Astrocyte (in vitro differentiated cells and primary cell): ENCODE results near the gene SH3BP4. TPM values are rescaled to one million over a fixed set of nuclear protein-coding genes. Genes with fewer than 3 reads are reported as not detected.
A peak's percentile ranks its signal among the peaks of the same experiment; 100 is the strongest.

Source experiments
- DNase-seq: peaks from one replicate; pipeline ENCODE4 v3.0.0-alpha.2; 2010; ENCODE audit warnings: low read depth
- FAIRE-seq: peaks from 2 replicates; lab custom pipeline; 2011; peaks lifted over from hg19 to GRCh38; lab: Jason Lieb, UNC
- H2AFZ ChIP-seq: 2 replicates; pipeline ENCODE4 v1.6.0; 2012; ENCODE audit warnings: low read depth, low read length, inconsistent platforms
- H3K27ac ChIP-seq: 2 replicates; pipeline ENCODE4 v1.5.1; 2011; ENCODE audit warnings: low read depth, low read length, inconsistent platforms
- H3K27me3 ChIP-seq: 2 replicates; pipeline ENCODE4 v1.6.0; 2011; ENCODE audit warnings: low read length, inconsistent platforms; ENCODE audit not compliant: insufficient read depth
- H3K36me3 ChIP-seq: 2 replicates; pipeline ENCODE4 v1.5.1; 2011; ENCODE audit warnings: low read length, inconsistent platforms; ENCODE audit not compliant: insufficient read depth
- H3K4me1 ChIP-seq: 2 replicates; pipeline ENCODE4 v1.5.1; 2011; ENCODE audit warnings: low read length, inconsistent platforms; ENCODE audit not compliant: insufficient read depth
- H3K4me2 ChIP-seq: 2 replicates; pipeline ENCODE4 v1.6.0; 2012; ENCODE audit warnings: low read length, inconsistent platforms
- H3K4me3 ChIP-seq: 2 replicates; pipeline ENCODE4 v1.5.1; 2011; ENCODE audit warnings: low read depth, mild to moderate bottlenecking, low read length, inconsistent platforms; ENCODE audit not compliant: insufficient read depth
- H3K79me2 ChIP-seq: 2 replicates; pipeline ENCODE4 v1.6.0; 2012; ENCODE audit warnings: mild to moderate bottlenecking, low read length, inconsistent platforms; ENCODE audit not compliant: insufficient read depth
- H3K9ac ChIP-seq: 2 replicates; pipeline ENCODE4 v1.6.0; 2012; ENCODE audit warnings: mild to moderate bottlenecking, low read length, inconsistent platforms
- H3K9me3 ChIP-seq: 2 replicates; pipeline ENCODE4 v1.5.1; 2012; ENCODE audit warnings: low read depth, mild to moderate bottlenecking, low read length, inconsistent platforms; ENCODE audit not compliant: insufficient read depth
- H4K20me1 ChIP-seq: 2 replicates; pipeline ENCODE4 v1.6.0; 2012; ENCODE audit warnings: low read length, inconsistent platforms; ENCODE audit not compliant: insufficient read depth
- H3K27ac Mint-ChIP-seq: one replicate; pipeline ENCODE4 v1.8.0; 2021; ENCODE audit warnings: mild to moderate bottlenecking, mixed read lengths; ENCODE audit not compliant: unreplicated experiment
- H3K27me3 Mint-ChIP-seq: one replicate; pipeline ENCODE4 v1.8.0; 2021; ENCODE audit warnings: low read depth, mixed read lengths; ENCODE audit not compliant: unreplicated experiment
- H3K36me3 Mint-ChIP-seq: one replicate; pipeline ENCODE4 v1.8.0; 2021; ENCODE audit warnings: low read depth, mixed read lengths; ENCODE audit not compliant: unreplicated experiment
- H3K4me1 Mint-ChIP-seq: one replicate; pipeline ENCODE4 v1.8.0; 2021; ENCODE audit warnings: low read depth, mixed read lengths; ENCODE audit not compliant: unreplicated experiment
- H3K4me3 Mint-ChIP-seq: one replicate; pipeline ENCODE4 v1.8.0; 2021; ENCODE audit warnings: mild to moderate bottlenecking, moderate library complexity, mixed read lengths; ENCODE audit not compliant: unreplicated experiment
- H3K9me3 Mint-ChIP-seq: one replicate; pipeline ENCODE4 v1.8.0; 2021; ENCODE audit warnings: mild to moderate bottlenecking, mixed read lengths; ENCODE audit not compliant: unreplicated experiment
- EZH2 ChIP-seq: IDR thresholded peaks from 2 replicates; pipeline ENCODE4 v1.6.1; 2012; ENCODE audit warnings: mild to moderate bottlenecking, low read length, inconsistent platforms; ENCODE audit not compliant: insufficient read depth
- total RNA-seq: library from RNA; stranded (reverse); gene quantifications from 2 replicates; pipeline ENCODE4 v1.2.1, GENCODE V29; 2021
- TF ChIP-seq, protein P1 (sequence below): IDR thresholded peaks from 2 replicates; pipeline ENCODE4 v1.5.1; 2011; ENCODE audit warnings: low read depth, mild to moderate bottlenecking, inconsistent platforms, low read length, moderate library complexity; ENCODE audit not compliant: insufficient read depth

Gene SH3BP4
- total RNA-seq, 1 donor from 2014 or later, result 127 TPM

DNA sequence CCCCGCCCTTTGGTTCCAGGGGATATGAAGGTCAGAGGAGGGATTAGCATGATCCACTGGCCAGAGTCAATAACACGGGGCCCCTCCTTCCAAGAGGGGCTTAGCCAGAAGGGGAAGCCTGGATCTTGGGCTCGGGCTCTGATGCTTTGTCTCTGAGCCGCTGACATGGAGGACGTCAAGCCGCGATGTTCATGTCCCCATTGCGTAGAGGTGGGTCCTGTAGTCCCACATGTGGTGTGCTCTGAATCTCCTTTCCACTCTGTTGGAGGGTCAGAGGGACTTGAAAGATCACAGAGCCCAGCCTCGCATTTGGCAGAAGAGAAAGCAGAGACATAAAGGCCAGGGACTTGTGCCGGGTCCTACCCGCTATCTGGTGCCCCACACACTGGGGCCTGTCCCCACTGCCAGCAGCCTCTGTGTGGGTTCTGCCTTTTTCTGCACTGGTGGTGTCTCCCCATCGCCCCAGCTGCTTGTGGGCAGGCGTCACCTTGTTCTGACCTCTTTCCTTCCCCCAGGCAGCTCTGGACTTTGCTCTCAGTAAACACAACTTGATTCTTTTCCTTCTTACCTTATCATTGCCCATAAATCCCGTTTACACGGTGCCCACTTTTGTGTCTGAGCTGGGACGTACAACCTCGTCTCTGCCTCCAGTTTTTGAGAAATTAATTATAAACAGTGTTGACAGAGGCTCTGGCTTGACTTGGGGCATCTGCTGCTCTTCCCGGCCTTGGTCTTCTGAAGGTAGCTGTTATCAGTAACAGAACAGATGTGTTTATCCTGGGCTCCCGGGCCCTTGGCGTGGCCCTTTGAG lies 48.8 kb downstream of the SH3BP4 start:
- H3K9me3 Mint-ChIP-seq, result no peaks in the 10 kb centered on the region
- H3K4me3 Mint-ChIP-seq, result no peak overlapping the region
- H3K27me3 ChIP-seq, result no peaks in the 10 kb centered on the region
- H3K36me3 ChIP-seq, result peaks cover 29% of the 10 kb centered on the region
- H3K79me2 ChIP-seq, result peaks cover 97% of the 10 kb centered on the region
- no peak overlapping the region for H3K27ac ChIP-seq
- no peak overlapping the region for H3K9ac ChIP-seq
- peaks cover 58% of the 10 kb centered on the region for H3K36me3 Mint-ChIP-seq
- H3K4me1 Mint-ChIP-seq, result peaks cover 63% of the 10 kb centered on the region
- no peak overlapping the region for H3K4me2 ChIP-seq
- H4K20me1 ChIP-seq, result peaks cover 88% of the 10 kb centered on the region
- no peaks in the 10 kb centered on the region for H3K27me3 Mint-ChIP-seq
- no peaks in the 10 kb centered on the region for H3K9me3 ChIP-seq
- no peak for DNase-seq
- peaks cover 36% of the 10 kb centered on the region for H3K4me1 ChIP-seq
- FAIRE-seq, result no peak
- TF ChIP-seq, protein P1, sequence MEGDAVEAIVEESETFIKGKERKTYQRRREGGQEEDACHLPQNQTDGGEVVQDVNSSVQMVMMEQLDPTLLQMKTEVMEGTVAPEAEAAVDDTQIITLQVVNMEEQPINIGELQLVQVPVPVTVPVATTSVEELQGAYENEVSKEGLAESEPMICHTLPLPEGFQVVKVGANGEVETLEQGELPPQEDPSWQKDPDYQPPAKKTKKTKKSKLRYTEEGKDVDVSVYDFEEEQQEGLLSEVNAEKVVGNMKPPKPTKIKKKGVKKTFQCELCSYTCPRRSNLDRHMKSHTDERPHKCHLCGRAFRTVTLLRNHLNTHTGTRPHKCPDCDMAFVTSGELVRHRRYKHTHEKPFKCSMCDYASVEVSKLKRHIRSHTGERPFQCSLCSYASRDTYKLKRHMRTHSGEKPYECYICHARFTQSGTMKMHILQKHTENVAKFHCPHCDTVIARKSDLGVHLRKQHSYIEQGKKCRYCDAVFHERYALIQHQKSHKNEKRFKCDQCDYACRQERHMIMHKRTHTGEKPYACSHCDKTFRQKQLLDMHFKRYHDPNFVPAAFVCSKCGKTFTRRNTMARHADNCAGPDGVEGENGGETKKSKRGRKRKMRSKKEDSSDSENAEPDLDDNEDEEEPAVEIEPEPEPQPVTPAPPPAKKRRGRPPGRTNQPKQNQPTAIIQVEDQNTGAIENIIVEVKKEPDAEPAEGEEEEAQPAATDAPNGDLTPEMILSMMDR, result no peak
- no peak for TF ChIP-seq EZH2
- no peak overlapping the region for H2AFZ ChIP-seq
- H3K4me3 ChIP-seq, result no peak overlapping the region
- peak overlapping the region; percentile 51 for H3K27ac Mint-ChIP-seq

DNA sequence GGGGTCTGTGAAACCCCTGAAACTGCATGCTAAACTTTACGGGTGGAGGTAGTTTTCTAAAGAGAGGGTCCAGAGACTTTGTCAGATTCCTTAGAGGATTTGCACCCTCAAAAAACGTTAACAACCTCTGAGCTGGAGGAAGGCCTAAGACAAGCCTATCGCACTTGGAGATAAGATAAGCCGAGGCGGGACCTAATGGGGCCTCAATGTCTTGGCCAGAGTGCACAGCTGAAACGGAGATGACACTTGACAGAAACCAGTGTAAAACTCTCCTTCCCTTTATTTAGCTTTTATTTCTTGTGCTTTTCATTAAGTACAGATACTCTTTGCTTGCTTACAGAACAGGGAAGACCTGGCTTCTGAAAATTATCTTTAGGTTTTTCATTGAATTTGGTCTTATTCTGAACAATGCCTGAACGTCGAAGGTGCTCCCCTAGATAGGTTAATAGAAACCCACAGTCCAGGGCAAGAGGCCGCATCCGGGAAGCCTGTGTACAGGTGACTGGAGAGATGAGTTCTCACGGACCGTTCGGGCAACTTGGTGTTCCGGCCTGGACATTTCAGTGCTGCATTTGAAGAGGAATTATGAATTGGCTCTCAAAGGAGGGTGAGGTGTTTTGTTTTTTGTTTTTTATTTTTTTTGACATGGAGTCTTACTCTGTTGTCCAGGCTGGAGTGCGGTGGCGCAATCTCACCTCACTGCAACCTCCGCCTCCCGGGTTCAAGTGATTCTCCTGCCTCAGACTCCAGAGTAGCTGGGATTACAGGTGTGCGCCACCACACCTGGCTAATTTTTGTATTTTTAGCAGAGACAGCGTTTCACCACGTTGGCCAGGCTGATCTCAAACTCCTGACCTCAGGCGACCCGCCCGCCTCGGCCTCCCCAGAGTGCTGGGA lies 49.7 kb downstream of the SH3BP4 start:
- FAIRE-seq (no peak), DNase-seq (no peak)
- Mint-ChIP-seq H3K4me3 (no peak overlapping the region), H3K4me1 (peaks cover 63% of the 10 kb centered on the region), H3K27ac (peak overlapping the region; percentile 80), H3K9me3 (no peaks in the 10 kb centered on the region), H3K36me3 (peaks cover 57% of the 10 kb centered on the region), H3K27me3 (no peaks in the 10 kb centered on the region)
- Histone ChIP-seq H3K9ac (no peak overlapping the region), H3K9me3 (no peaks in the 10 kb centered on the region), H3K27me3 (no peaks in the 10 kb centered on the region), H4K20me1 (peaks cover 91% of the 10 kb centered on the region), H3K4me2 (no peak overlapping the region), H3K36me3 (peaks cover 29% of the 10 kb centered on the region), H2AFZ (no peak overlapping the region), H3K27ac (no peak overlapping the region), H3K4me3 (no peak overlapping the region), H3K4me1 (peaks cover 33% of the 10 kb centered on the region), H3K79me2 (peaks cover 97% of the 10 kb centered on the region)
- no peak for TF ChIP-seq EZH2
- TF ChIP-seq, protein P1, result no peak
